H1 (cell line): ENCODE measurements around the gene NMT2. TPM values are rescaled to one million over a fixed set of nuclear protein-coding genes. Genes with fewer than 3 reads are reported as not detected.

ENCODE experiments used
- CTCF ChIA-PET: fragments of 300-600 bp; sonication (Branson Sonifier 250); formaldehyde crosslinking; loops from one replicate; lab custom pipeline; 2021; ENCODE audit not compliant: partially characterized antibody; lab: Charles Lee
- POLR2A ChIA-PET: fragments of 300-600 bp; sonication (Branson Sonifier 250); formaldehyde crosslinking; loops from one replicate; lab custom pipeline; 2021; ENCODE audit warnings: inconsistent platforms; ENCODE audit not compliant: partially characterized antibody; lab: Charles Lee
- DNase-seq, 2 experiments: peaks; one replicate each; pipeline versions ENCODE4 v3.0.0 to v3.0.0-alpha.2; 2010 to 2022; ENCODE audit warnings: low spot score in 2 of 2, low read depth in 1 of 2, mixed read lengths in 1 of 2
- FAIRE-seq: peaks from 2 replicates; lab custom pipeline; 2011; peaks lifted over from hg19 to GRCh38; lab: Jason Lieb, UNC
- H2AFZ ChIP-seq: 2 replicates; pipeline ENCODE4 v1.8.1; 2012; ENCODE audit warnings: low read length, inconsistent platforms
- H2AK5ac ChIP-seq: 2 replicates; pipeline ENCODE4 v1.6.1; 2013; ENCODE audit warnings: low read depth, low read length
- H2BK120ac ChIP-seq: replicated peaks from 2 replicates; pipeline ENCODE3; 2013; ENCODE audit warnings: low read depth, low read length, inconsistent platforms
- H2BK12ac ChIP-seq: 2 replicates; pipeline ENCODE4 v1.6.1; 2013; ENCODE audit warnings: low read depth, low read length
- H2BK15ac ChIP-seq: 2 replicates; pipeline ENCODE4 v1.6.1; 2013; ENCODE audit warnings: low read length
- H2BK20ac ChIP-seq: 2 replicates; pipeline ENCODE4 v1.6.1; 2013; ENCODE audit warnings: low read length
- H2BK5ac ChIP-seq: 2 replicates; pipeline ENCODE4 v1.6.1; 2013; ENCODE audit warnings: low read depth, low read length
- H3K14ac ChIP-seq: 2 replicates; pipeline ENCODE4 v1.6.1; 2013; ENCODE audit warnings: inconsistent platforms; ENCODE audit not compliant: insufficient read length
- H3K18ac ChIP-seq: 2 replicates; pipeline ENCODE4 v1.6.1; 2013; ENCODE audit warnings: low read length; ENCODE audit errors: extremely low read depth
- H3K23ac ChIP-seq: 2 replicates; pipeline ENCODE4 v1.6.1; 2013; ENCODE audit warnings: inconsistent platforms; ENCODE audit not compliant: insufficient read length
- H3K23me2 ChIP-seq: 2 replicates; pipeline ENCODE4 v1.6.1; 2013; ENCODE audit warnings: low read depth, low read length
- H3K27ac ChIP-seq: 2 replicates; pipeline ENCODE4 v1.6.1; 2011; ENCODE audit warnings: low read depth, low read length, inconsistent platforms
- H3K27me3 ChIP-seq, 4 experiments: replicated peaks in 1 of 4; 1 replicate in 1 of 4; 2 replicates in 3 of 4; pipeline versions ENCODE4 v1.6.1 to v1.8.1; 2011 to 2013; ENCODE audit warnings: low read length in 3 of 4, mild to moderate bottlenecking in 3 of 4, inconsistent platforms in 2 of 4, mixed read lengths in 2 of 4, moderate library complexity in 1 of 4; ENCODE audit not compliant: control insufficient read depth in 3 of 4, insufficient read depth in 3 of 4; ENCODE audit errors: extremely low read depth in 1 of 4
- H3K36me3 ChIP-seq, 4 experiments: 2 replicates each; pipeline versions ENCODE4 v1.6.1 to v1.8.1; 2011 to 2013; ENCODE audit warnings: mild to moderate bottlenecking in 4 of 4, low read length in 3 of 4, moderate library complexity in 2 of 4, control low read depth in 1 of 4, inconsistent platforms in 1 of 4; ENCODE audit not compliant: insufficient read depth in 4 of 4, control insufficient read depth in 2 of 4
- H3K4ac ChIP-seq: replicated peaks from 2 replicates; pipeline ENCODE3; 2013; ENCODE audit warnings: low read length, low read depth, mixed read lengths, inconsistent platforms; ENCODE audit not compliant: insufficient read length
- H3K4me1 ChIP-seq, 4 experiments: replicated peaks in 1 of 4; 1 replicate in 1 of 4; 2 replicates in 3 of 4; pipeline versions ENCODE4 v1.6.1 to v1.8.1; 2011 to 2013; ENCODE audit warnings: low read length in 3 of 4, inconsistent platforms in 2 of 4, mixed read lengths in 1 of 4; ENCODE audit not compliant: insufficient read depth in 4 of 4, control insufficient read depth in 3 of 4
- H3K4me2 ChIP-seq, 2 experiments: 2 replicates each; pipeline versions ENCODE4 v1.6.1 to v1.8.1; 2011 to 2013; ENCODE audit warnings: low read depth in 2 of 2, low read length in 2 of 2, control low read depth in 1 of 2, inconsistent platforms in 1 of 2, mild to moderate bottlenecking in 1 of 2; ENCODE audit not compliant: insufficient read depth in 1 of 2
- H3K4me3 ChIP-seq, 4 experiments: fragments of 200-600, 300-600 bp in 1 of 4; sonication (generic), shearing (Covaris generic), sonication (Bioruptor Twin) in 1 of 4; 2 replicates each; pipeline versions ENCODE4 v1.5.1 to v1.8.1; 2011 to 2016; ENCODE audit warnings: low read length in 4 of 4, low read depth in 3 of 4, control low read depth in 2 of 4, inconsistent platforms in 2 of 4, mild to moderate bottlenecking in 2 of 4, mixed read lengths in 1 of 4, moderate library complexity in 1 of 4; ENCODE audit not compliant: insufficient read depth in 2 of 4; ENCODE audit errors: extremely low read depth in 1 of 4
- H3K56ac ChIP-seq: replicated peaks from 2 replicates; pipeline ENCODE3; 2013; ENCODE audit warnings: low read depth, mild to moderate bottlenecking, mixed read lengths, low read length, inconsistent platforms; ENCODE audit not compliant: insufficient read length
- H3K79me1 ChIP-seq: 2 replicates; pipeline ENCODE4 v1.6.1; 2013; ENCODE audit warnings: low read depth, low read length, control low read depth
- H3K79me2 ChIP-seq, 2 experiments: 2 replicates each; pipeline versions ENCODE4 v1.6.1 to v1.8.1; 2012 to 2013; ENCODE audit warnings: low read length in 2 of 2, mild to moderate bottlenecking in 2 of 2, inconsistent platforms in 1 of 2; ENCODE audit not compliant: insufficient read depth in 2 of 2, control insufficient read depth in 1 of 2
- H3K9ac ChIP-seq, 4 experiments: replicated peaks in 1 of 4; 1 replicate in 1 of 4; 2 replicates in 3 of 4; pipeline versions ENCODE4 v1.6.1 to v1.8.1; 2011 to 2013; ENCODE audit warnings: low read depth in 3 of 4, low read length in 3 of 4, control low read depth in 2 of 4, mild to moderate bottlenecking in 2 of 4, moderate library complexity in 2 of 4, inconsistent platforms in 1 of 4; ENCODE audit errors: extremely low read depth in 1 of 4
- H3K9me3 ChIP-seq, 2 experiments: 2 replicates each; pipeline versions ENCODE4 v1.6.1 to v1.8.1; 2012 to 2013; ENCODE audit warnings: mild to moderate bottlenecking in 2 of 2, moderate library complexity in 2 of 2, control low read depth in 1 of 2, inconsistent platforms in 1 of 2, low read depth in 1 of 2, low read length in 1 of 2, mixed read lengths in 1 of 2; ENCODE audit not compliant: insufficient read depth in 2 of 2
- H4K20me1 ChIP-seq, 2 experiments: replicated peaks in 1 of 2; 2 replicates each; pipeline versions ENCODE3 to v1.8.1; 2011 to 2013; ENCODE audit warnings: inconsistent platforms in 2 of 2, low read length in 2 of 2, mild to moderate bottlenecking in 1 of 2; ENCODE audit not compliant: insufficient read depth in 2 of 2, control insufficient read depth in 1 of 2
- H4K5ac ChIP-seq: 2 replicates; pipeline ENCODE4 v1.6.1; 2013; ENCODE audit warnings: low read length, low read depth, mixed read lengths, inconsistent platforms; ENCODE audit not compliant: insufficient read length
- H4K8ac ChIP-seq: 2 replicates; pipeline ENCODE4 v1.8.0; 2013; ENCODE audit warnings: mild to moderate bottlenecking, moderate library complexity, low read length, inconsistent platforms; ENCODE audit not compliant: insufficient read depth; ENCODE audit errors: extremely low read depth
- H4K91ac ChIP-seq: replicated peaks from 2 replicates; pipeline ENCODE3; 2013; ENCODE audit warnings: low read length, mixed read lengths, inconsistent platforms; ENCODE audit not compliant: insufficient read length
- CBX5 ChIP-seq: fragments of 300-800, 300-1000 bp; sonication (generic); IDR thresholded peaks from 2 replicates; pipeline ENCODE4 v1.7.1; 2016; ENCODE audit warnings: antibody characterized with exemption, low read length, low read depth
- GTF2F1 ChIP-seq: IDR thresholded peaks from 2 replicates; pipeline ENCODE4 v1.6.1; 2012; ENCODE audit warnings: low read depth, low read length, improper control_type of control experiment, borderline replicate concordance
- MAFK ChIP-seq: IDR thresholded peaks from 2 replicates; pipeline ENCODE4 v1.6.1; 2012; ENCODE audit warnings: low read depth, mild to moderate bottlenecking, improper control_type of control experiment, low read length
- POLR2AphosphoS5 ChIP-seq: IDR thresholded peaks from 2 replicates; pipeline ENCODE4 v1.6.1; 2011; ENCODE audit warnings: low read depth, low read length
- SIN3A ChIP-seq, 2 experiments: IDR thresholded peaks in 1 of 2; conservative IDR thresholded peaks in 1 of 2; 2 replicates each; pipeline ENCODE4 v1.6.1; 2011 to 2012; ENCODE audit warnings: low read length in 2 of 2, improper control_type of control experiment in 1 of 2, low read depth in 1 of 2, mild to moderate bottlenecking in 1 of 2
- SIRT6 ChIP-seq: IDR thresholded peaks from one replicate; pipeline ENCODE4 v1.7.1; 2012; ENCODE audit warnings: low read length, inconsistent platforms
- TAF1 ChIP-seq: IDR thresholded peaks from 2 replicates; pipeline ENCODE4 v1.6.1; 2011; ENCODE audit warnings: mild to moderate bottlenecking, low read depth, low read length
- WGBS, 2 experiments: shearing (Covaris generic) in 1 of 2; methylation state at CpG; one replicate each; pipeline versions ENCODE4 v1.1.6 to v1.1.7; 2013 to 2015; ENCODE audit warnings: low lambda C conversion rate in 2 of 2, mixed read lengths in 2 of 2, inconsistent platforms in 1 of 2, low coverage in 1 of 2, missing lambda C conversion rate in 1 of 2; ENCODE audit not compliant: insufficient replicate concordance in 2 of 2, insufficient coverage in 1 of 2, insufficient read length in 1 of 2; ENCODE audit errors: extremely low coverage in 1 of 2, missing lambda C conversion rate in 1 of 2; 5-methylcytosine and 5-hydroxymethylcytosine counted together
- polyA plus RNA-seq, 7 experiments: library from polyadenylated mRNA; depleted of rRNA in 3 of 7; stranded (reverse) in 5 of 7; unstranded in 2 of 7; fragments of >200 nt in 5 of 7; fragments of 200-250 nt in 2 of 7; gene quantifications; 1 replicate in 5 of 7; 2 replicates in 1 of 7; 4 replicates in 1 of 7; pipeline versions ENCODE4 v1.2.1 to v1.2.3, GENCODE V29; 2011 to 2013; ENCODE audit warnings: missing spikeins in 2 of 7, mixed read lengths in 2 of 7
- total RNA-seq: library from RNA; stranded (reverse); fragmentation: NEBNext Ultra II Directional; extraction: Animal tissue kit (Norgen Biotek cat#: 25700); gene quantifications from 2 replicates; pipeline ENCODE4 v1.2.1, GENCODE V29; 2021

NMT2 gene
- total and polyA plus RNA-seq, 2 of the 8 experiments (the other 6 are each of a cell fraction or from before 2014, with no cell fraction given): 4.4 to 15.4 TPM

DNA sequence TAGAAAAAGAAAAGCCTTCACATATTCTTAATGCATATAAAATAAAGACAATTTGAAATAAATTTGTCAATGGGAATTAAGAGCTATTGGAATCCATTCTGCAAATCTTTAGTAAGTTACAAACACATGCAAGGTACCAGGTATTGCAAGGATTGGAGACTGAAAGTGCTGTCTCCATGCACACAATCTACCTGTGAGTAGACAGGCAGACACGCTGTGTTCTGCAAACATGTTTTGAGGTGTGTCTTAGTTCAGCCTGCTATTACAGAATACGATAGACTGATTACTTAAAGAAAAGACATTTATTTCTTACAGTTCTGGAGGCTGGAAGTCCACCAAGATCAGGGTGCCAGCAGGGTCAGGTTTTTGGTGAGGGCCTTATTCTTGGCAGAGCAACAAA lies 10.0 kb downstream of the NMT2 start:
- no peak overlapping the region for H4K91ac ChIP-seq
- FAIRE-seq: no peak
- no peaks in the 10 kb centered on the region for H3K9me3 ChIP-seq
- H2BK15ac ChIP-seq: no peak overlapping the region
- H3K4me3 ChIP-seq: no peak overlapping the region
- H3K27me3 ChIP-seq: no peaks in the 10 kb centered on the region
- H3K23ac ChIP-seq: no peak overlapping the region
- POLR2A ChIA-PET: interaction anchor here (0.9 kb wide), 1 partner anchor 9 kb away, joined by 3 read pairs; no protein-coding TSS in a partner anchor
- WGBS, 2 experiments: 82% methylated on average over 2 of the region's 2 CpGs; no CpG with 5 or more reads in 1 of the 2 experiments
- H3K18ac ChIP-seq: no peak overlapping the region
- H4K8ac ChIP-seq: no peak overlapping the region
- no peak overlapping the region for H2BK120ac ChIP-seq
- H3K9ac ChIP-seq: 0 out of 7 replicates have a peak overlapping the region, but pooled peaks of 1 of the 4 experiments have one; percentile 24
- no peak overlapping the region for H3K4ac ChIP-seq
- no peak overlapping the region for H2AFZ ChIP-seq
- H2AK5ac ChIP-seq: no peak overlapping the region
- H2BK20ac ChIP-seq: no peak overlapping the region
- H3K4me1 ChIP-seq: no peaks in the 10 kb centered on the region; a peak in 1 of 7 replicates
- H3K4me2 ChIP-seq: no peak overlapping the region
- CTCF ChIA-PET: no interaction called here
- DNase-seq: no peak
- no peak overlapping the region for H3K14ac ChIP-seq
- TF ChIP-seq GTF2F1: no peak
- no peak for TF ChIP-seq TAF1
- TF ChIP-seq MAFK: no peak
- TF ChIP-seq CBX5: no peak
- TF ChIP-seq SIRT6: no peak
- no peak for TF ChIP-seq SIN3A (conservative IDR thresholded peaks at IDR 0.05 in 1 of 2, IDR thresholded peaks at IDR 0.05 in 1 of 2; ENCODE audit: low read depth in 1 of 2, low read length in 2 of 2)
- TF ChIP-seq POLR2AphosphoS5: no peak
- H4K5ac ChIP-seq: no peak overlapping the region
- no peak overlapping the region for H3K27ac ChIP-seq
- peaks cover 0 to 1% of the 10 kb centered on the region in 2 experiments for H4K20me1 ChIP-seq
- H2BK12ac ChIP-seq: no peak overlapping the region
- no peak overlapping the region for H3K56ac ChIP-seq
- 0 out of 2 replicates have a peak, but pooled peaks cover 2% of the 10 kb centered on the region for H3K79me1 ChIP-seq
- H3K79me2 ChIP-seq: peaks cover 0 to 2% of the 10 kb centered on the region in 2 experiments; a peak in 1 of 4 replicates
- H3K36me3 ChIP-seq: no peaks in the 10 kb centered on the region
- H2BK5ac ChIP-seq: no peak overlapping the region
- no peaks in the 10 kb centered on the region for H3K23me2 ChIP-seq
